ENCODE data around the gene SIPA1L3.
A peak's percentile ranks its signal among the peaks of the same experiment; 100 is the strongest.

The SIPA1L3 gene

GRCh38 chr19:37988758-37989635 is 82.0 kb downstream of the SIPA1L3 start:
- TF ChIP-seq CTCF (IDR thresholded peaks at IDR 0.05; ENCODE audit: insufficient read depth, low read depth, low read length, missing control alignments), result no peak
- no peak for DNase-seq (ENCODE audit: low read depth)
- H3K4me3 ChIP-seq (ENCODE audit: low read length), result no peak overlapping the region

- TF ChIP-seq CTCF (IDR thresholded peaks at IDR 0.05; ENCODE audit: insufficient read depth, low read depth, low read length, missing control alignments), result no peak
- no peak overlapping the region for H3K4me3 ChIP-seq (ENCODE audit: low read length)
- no peak for DNase-seq (ENCODE audit: low read depth)
Observed at GRCh38 chr19:37989855-37990254, 82.8 kb downstream of the SIPA1L3 start.

- peak; percentile 41 for TF ChIP-seq CTCF (IDR thresholded peaks at IDR 0.05; ENCODE audit: insufficient read depth, low read depth, low read length, missing control alignments)
- peak; percentile 94 for DNase-seq (ENCODE audit: low read depth)
- H3K4me3 ChIP-seq (ENCODE audit: low read length), result no peak overlapping the region
Observed at GRCh38 chr19:37990362-37990761, 83.4 kb downstream of the SIPA1L3 start.

GRCh38 chr19:37991176-37991835 is 84.3 kb downstream of the SIPA1L3 start:
- TF ChIP-seq CTCF (IDR thresholded peaks at IDR 0.05; ENCODE audit: insufficient read depth, low read depth, low read length, missing control alignments), result no peak
- DNase-seq (ENCODE audit: low read depth), result no peak

GRCh38 chr19:37991841-37992248 is 84.8 kb downstream of the SIPA1L3 start:
- no peak for TF ChIP-seq CTCF (IDR thresholded peaks at IDR 0.05; ENCODE audit: insufficient read depth, low read depth, low read length, missing control alignments)
- no peak overlapping the region for H3K4me3 ChIP-seq (ENCODE audit: low read length)
- peak; percentile 39 for DNase-seq (ENCODE audit: low read depth)

More at GRCh38 chr19:37991176-37991835, 84.3 kb downstream of the SIPA1L3 start:
- no peak overlapping the region for H3K4me3 ChIP-seq (ENCODE audit: low read length)

- no peak for DNase-seq (ENCODE audit: low read depth)
- no peak overlapping the region for H3K4me3 ChIP-seq (ENCODE audit: low read length)
- no peak for TF ChIP-seq CTCF (IDR thresholded peaks at IDR 0.05; ENCODE audit: insufficient read depth, low read depth, low read length, missing control alignments)
Observed at GRCh38 chr19:37992761-37993160, 85.8 kb downstream of the SIPA1L3 start.
